NCI-H2196 treated with DMSO at 0.1 percent for 48 hours (cell line): ENCODE data around the gene PPIF.
A peak's percentile ranks its signal among the peaks of the same experiment; 100 is the strongest.

Experiments used
- DNase-seq: peaks from one replicate; lab custom pipeline; 2025; ENCODE audit not compliant: unreplicated experiment; lab: John Stamatoyannopoulos, UW

Gene PPIF

GRCh38 chr10:79347226-79347893, at the start of gene PPIF:
Gene PPIF, plus strand, starts transcription at chr10:79347469. Its CDS starts 80 bp downstream, at chr10:79347549.
- peak; percentile 57 for DNase-seq

GRCh38 chr10:79298403-79299244, 48.6 kb upstream of the PPIF start:
- no peak for DNase-seq

GRCh38 chr10:79299397-79300241, 47.6 kb upstream of the PPIF start:
- no peak for DNase-seq

GRCh38 chr10:79300711-79301110, 46.6 kb upstream of the PPIF start:
- DNase-seq, result no peak

GRCh38 chr10:79301754-79302530, 45.3 kb upstream of the PPIF start:
- DNase-seq, result no peak

GRCh38 chr10:79303631-79304478, 43.4 kb upstream of the PPIF start:
- no peak for DNase-seq

- no peak for DNase-seq
These were observed 42.7 kb upstream of the PPIF start for GRCh38 chr10:79304479-79305087.

- DNase-seq, result no peak
These were observed 41.8 kb upstream of the PPIF start for GRCh38 chr10:79305515-79305914.

GRCh38 chr10:79305988-79306387, 41.3 kb upstream of the PPIF start:
- no peak for DNase-seq

GRCh38 chr10:79306644-79307220, 40.5 kb upstream of the PPIF start:
- DNase-seq, result no peak

GRCh38 chr10:79308016-79308415, 39.3 kb upstream of the PPIF start:
- no peak for DNase-seq

GRCh38 chr10:79308969-79309665, 38.2 kb upstream of the PPIF start:
- no peak for DNase-seq

- no peak for DNase-seq
These were observed 36.9 kb upstream of the PPIF start for GRCh38 chr10:79310200-79310865.

GRCh38 chr10:79310911-79311573, 36.2 kb upstream of the PPIF start:
- no peak for DNase-seq

- DNase-seq, result no peak
These were observed 35.5 kb upstream of the PPIF start for GRCh38 chr10:79311581-79312407.

- no peak for DNase-seq
These were observed 34.6 kb upstream of the PPIF start for GRCh38 chr10:79312601-79313187.
